ENCODE results near the gene PARG.
"Not testable (repeated sequence)": the region's sequence is repeated elsewhere in the genome, so short reads cannot be mapped to it uniquely, and the experiment has no call there.

Gene PARG

DNA sequence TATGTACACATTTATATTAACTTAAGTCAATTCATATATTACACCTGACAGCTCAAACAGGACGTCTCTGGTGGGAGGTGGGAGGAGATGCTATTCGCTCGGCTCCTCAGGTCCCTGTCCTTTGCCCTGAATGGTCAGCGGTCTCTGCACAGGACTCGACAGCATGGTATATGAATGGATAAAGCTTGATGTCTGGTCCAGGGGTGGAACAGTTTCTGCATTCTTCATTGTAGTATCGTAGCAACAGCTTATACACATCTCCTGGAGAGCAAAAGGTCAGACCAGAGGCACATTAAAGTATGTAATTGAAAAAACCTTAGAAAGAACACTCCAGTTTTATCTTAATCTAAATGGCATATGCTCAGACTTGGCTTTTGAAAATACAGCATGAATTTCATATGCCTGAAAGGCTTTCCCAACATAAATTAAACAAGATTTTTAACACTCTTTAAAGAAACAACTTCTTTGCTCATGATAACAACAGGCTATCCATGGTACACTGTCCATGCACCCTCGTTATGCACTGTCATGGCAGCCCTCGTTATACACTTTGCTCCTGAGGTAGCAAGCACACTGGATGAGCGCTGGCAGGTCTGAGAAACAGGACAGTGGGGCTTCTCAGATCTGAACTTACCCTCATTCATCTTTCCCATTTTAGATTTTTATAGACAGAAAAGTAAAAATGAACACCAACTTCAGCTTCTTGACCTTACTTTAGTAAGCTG is 122.4 kb downstream of the PARG start:
- DNase-seq: no peak

DNA sequence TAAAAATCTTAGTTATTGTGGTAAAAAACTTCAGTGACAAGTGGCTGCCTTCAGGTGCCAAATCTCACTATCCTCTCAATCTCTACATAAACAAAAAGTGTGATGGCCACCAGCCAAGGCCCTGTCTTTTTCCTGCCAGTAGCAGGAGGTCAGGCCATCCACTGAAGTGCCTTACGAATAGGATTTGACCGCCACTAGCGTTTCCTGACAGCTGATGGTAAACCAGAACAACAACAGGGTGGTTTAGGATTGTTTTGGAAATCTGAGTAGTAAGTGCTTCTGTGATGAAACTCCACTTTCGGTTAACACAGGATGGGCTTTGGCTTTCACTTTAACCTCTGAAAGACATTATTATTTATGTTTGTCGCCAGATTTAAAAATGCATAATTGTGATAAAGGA is 124.0 kb downstream of the PARG start:
- DNase-seq: no peak

DNA sequence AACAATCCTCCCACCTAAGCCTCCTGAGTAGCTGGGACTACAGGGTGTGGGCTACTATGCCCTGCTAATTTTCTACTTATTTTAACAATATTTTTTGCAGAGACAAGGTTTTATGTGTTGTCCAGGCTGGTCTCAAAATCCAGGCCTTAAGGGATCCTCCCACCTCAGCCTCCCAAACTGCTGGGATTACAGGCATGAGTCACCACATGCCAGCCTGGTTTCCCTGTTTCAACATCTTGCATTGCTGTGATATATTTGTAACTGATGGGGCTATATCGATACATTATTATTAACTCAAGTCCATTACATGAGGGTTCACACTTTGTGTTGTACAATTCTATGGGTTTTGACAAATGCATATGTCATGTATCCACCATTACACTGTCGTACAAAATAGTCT is 137.8 kb downstream of the PARG start:
- no peak for DNase-seq

DNA sequence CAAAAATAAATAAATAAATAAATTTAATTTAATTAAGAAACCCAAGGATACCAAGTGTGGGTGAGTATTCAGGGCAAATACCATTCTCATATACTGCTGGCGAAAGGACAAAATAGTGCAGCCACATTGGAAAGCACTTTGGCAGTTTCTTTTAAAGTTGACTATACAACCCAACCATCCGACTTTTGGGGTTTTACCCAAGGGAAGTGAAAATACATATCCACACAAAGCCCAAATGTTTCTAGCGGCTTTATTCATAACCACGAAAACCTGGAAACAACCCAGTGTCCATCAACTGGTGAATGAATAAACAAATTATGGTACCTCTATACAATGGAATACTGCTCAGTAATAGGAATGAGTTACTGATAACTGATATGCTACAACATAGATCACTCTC is 143.6 kb downstream of the PARG start:
- DNase-seq: no peak

DNA sequence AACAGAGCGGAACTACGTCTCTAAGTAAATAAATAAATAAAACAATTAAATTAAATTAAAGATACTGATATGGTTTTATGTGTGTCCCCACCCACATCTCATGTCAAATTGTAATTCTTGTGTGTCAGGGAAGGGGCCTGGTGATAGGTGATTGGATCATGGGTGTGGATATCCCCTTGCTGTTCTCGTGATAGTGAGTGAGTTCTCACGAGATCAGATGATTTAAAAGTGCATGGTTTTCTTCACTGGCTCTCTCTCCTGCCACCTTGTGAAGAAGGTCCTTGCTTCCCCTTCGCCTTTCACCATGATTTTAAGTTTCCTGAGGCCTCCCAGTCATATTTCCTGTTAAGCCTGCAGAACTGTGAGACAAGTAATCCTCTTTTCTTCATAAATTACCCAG is 150.7 kb downstream of the PARG start:
- DNase-seq: no peak

DNA sequence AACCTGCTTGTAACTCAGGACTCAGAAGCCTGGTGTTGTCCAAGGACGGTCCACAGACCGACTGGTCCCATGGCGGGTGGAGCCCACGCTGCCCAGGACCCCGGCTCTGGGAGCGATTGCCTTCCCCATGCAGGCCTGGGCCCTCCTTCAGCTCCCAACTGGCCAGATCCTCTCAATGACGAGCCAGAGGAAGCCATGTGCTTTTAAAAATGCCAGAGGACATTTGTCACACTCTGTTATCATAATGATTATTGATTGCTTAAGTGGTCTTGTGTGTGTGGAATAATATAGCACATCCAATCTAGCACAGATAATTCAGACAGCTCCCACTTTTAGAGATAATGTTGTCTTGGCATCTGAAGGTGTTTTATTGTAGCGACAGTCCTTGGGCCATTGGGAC is 157.1 kb downstream of the PARG start:
- no peak for DNase-seq

DNA sequence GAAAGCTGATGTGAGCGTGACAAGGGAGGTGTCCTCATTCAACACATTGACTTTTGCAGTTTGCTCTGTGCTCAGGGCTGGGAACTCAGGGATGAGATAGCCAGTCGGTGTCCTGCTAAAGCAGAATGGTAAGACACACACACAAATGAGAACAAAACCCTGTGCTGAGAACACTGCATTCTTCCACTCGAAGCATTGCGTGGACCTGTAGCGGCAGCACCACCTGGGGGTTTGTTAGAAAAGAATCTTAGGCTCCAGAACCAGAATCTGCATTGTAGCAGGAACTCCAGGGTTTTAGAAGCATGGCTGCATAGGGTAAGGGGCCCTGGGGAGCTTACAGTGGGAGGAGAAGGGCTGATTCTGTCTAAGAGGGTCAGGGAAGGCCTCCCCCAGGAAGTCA is 158.2 kb downstream of the PARG start:
- no peak for DNase-seq

DNA sequence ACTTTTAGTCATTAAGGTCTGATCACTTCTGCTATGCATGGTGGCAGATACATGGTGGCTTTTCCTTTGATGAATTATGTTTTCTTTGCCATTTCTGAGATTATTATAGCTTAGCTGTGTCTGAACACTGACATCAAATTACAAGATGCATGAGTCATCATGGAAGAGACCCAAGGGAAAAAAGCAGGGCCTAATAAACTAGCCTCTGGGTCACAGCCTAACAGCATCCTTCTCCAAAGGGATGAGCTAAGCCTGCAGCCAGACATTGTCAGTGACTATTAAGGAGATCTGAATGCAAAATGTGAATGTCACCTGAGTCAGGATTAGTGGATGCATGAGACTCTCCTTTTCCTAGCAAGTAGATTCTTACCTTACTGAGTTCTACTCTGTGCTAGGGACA is 160.6 kb downstream of the PARG start:
- no peak for DNase-seq

DNA sequence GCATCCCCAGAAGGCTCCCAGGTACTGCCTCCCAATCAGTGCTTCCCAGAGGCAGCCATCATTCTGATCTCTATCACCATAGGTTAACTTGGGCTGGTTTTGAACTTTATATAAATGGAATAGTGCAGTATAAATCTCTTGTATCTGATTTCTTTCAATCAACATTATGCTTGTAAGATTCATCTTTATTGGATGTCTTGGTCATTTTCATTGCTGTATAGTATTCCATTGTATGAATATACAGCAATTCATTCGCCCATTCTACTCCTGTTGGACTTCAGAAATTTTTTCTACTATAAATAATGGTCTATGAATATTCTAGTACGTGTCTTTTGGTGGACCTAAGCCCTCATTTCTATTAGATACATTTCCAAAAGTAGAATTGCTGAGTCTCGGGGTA is 163.6 kb downstream of the PARG start:
- no peak for DNase-seq

DNA sequence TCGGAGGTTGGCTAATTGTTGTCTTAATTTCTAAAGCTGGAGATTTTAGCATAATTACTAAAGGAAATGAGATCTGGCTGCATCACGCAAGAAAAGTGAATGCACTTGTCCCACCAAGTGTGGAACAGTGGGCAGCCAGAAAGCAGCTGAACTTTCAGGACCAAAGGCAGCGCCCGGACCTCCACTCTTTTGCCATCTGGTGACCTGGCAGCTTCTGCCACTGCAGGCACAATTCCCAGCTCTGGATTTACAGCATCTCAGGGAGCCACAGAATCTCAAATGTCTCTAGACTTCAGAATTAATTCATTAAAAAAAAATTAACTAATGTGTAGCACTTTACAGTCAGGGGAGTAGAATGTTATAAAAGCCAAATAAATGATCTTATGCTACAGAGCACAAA is 165.0 kb downstream of the PARG start:
- DNase-seq: no peak

DNA sequence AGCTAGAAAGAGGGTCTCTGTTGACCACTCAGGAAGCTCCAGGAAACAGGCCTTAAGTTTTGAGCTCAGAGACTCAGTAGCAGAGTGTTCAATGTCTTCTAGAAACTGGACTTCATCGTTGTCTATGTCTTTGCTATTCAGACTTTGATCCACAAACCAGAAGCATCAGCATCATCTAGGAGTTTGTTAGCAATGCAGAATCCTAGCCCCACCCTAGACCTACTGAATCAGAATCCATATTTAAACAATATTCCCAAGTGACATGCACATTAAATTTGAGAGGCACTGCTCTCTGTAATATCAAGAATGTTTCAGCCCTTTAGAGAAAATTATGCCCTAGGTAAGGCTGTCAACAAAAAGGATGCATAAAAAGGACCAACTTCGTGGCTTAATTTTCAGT is 166.8 kb downstream of the PARG start:
- DNase-seq: no peak

DNA sequence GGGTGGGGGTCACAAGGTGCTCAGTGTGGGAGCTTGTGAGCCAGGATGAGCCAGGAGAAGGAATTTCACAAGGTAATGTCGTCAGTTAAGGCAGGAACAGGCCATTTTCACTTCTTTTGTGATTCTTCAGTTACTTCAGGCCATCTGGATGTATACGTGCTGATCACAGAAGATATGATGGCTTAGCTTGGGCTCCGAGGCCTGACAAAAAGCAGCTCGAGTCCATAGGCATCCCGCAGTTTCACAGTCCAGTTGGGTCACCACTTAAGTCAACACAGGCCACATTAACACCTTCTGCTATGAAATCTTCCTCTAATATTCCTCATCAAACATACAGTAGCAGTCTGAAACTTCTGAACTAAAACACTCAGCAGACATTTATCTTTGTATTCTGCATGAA is 168.9 kb downstream of the PARG start:
- DNase-seq: not testable (repeated sequence)

DNA sequence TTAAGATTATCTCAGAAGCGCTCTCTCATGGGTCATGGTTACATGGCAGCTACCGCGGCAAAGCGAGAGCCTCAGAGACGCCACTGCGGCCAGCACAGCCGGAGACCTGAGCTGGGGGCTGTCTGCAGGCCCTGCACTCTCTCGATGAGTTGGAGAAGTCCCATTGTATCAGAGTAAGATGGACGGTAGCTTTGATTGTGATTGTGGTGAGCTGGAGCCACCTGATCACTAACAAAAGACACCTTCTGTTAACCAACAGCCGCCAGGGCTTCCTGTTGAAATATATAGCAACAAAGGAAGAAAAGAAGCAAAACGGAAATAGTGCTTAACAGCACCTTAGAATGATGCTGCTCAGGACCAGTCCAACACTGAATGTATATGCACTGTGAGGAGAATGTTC is 170.8 kb downstream of the PARG start:
- DNase-seq: not testable (repeated sequence)

DNA sequence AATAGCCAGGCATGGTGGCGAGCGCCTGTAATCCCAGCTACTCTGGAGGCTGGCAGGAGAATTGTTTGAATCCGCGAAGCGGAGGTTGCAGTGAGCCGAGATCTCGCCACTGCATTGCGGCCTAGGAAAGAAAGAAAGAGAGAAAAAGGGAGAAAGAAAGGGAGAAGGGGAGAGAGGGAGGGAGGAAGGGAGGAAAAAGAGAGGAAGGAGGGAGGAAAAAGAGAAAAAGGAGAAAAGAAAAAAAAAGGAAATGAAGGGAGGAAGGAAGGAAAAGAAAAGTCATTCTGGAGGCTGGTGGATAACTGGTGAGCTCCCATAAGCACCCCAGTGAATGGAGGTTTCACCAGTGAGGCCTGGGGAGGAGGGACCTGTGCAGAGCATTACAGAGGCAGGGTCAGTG is 172.1 kb downstream of the PARG start:
- no peak for DNase-seq

DNA sequence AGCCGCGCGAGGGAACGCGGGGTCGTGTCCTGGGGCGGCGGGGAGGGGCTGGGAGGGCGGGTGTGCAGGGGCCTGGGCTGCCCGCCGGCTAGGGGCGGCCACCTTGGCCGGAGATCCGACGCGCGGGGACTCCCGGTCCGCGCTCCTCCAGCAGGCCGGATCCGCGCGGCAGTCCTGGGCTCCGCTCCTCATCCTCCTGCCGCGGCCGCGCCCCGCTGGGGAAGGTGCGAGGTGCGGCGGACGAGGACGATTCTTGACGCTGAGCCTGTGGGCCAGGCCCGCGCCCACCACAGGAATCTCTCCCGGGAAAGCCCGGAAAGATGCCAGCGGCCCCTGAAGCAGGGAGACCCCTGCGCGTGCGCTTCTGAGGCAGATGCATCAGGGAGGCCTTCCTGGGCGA is 173.1 kb downstream of the PARG start:
- DNase-seq: no peak

DNA sequence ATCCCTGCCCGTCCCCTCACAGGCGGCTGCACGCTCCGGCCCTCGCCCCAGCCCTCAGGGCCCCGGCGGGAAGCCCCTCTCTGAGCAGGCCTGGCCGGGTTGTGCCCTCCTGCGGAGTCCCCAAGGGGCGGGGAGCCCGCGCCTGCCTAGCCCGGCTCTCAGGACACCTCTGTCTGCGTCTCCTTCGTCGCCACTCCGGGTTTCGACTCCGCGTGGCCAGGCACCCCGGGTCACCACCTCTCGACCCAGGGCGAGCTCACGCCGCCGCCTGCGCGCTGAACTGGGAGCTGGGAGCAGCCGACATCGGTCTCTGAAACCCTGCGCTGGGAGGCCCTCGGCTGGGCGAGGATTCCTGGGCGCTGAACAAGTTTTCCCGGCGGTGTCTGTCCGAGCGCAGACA is 173.5 kb downstream of the PARG start:
- peak; percentile 53 for DNase-seq
